ENCODE results near the gene BMP2.

GRCh38 chr20:6806275-6806674 is 38.8 kb downstream of the BMP2 start:
- TF ChIP-seq EP300 (IDR thresholded peaks at IDR 0.05; ENCODE audit: low read depth) (no peak), POLR2AphosphoS5 (IDR thresholded peaks at IDR 0.05) (no peak)
- TF ChIP-seq, protein P1, sequence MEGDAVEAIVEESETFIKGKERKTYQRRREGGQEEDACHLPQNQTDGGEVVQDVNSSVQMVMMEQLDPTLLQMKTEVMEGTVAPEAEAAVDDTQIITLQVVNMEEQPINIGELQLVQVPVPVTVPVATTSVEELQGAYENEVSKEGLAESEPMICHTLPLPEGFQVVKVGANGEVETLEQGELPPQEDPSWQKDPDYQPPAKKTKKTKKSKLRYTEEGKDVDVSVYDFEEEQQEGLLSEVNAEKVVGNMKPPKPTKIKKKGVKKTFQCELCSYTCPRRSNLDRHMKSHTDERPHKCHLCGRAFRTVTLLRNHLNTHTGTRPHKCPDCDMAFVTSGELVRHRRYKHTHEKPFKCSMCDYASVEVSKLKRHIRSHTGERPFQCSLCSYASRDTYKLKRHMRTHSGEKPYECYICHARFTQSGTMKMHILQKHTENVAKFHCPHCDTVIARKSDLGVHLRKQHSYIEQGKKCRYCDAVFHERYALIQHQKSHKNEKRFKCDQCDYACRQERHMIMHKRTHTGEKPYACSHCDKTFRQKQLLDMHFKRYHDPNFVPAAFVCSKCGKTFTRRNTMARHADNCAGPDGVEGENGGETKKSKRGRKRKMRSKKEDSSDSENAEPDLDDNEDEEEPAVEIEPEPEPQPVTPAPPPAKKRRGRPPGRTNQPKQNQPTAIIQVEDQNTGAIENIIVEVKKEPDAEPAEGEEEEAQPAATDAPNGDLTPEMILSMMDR (IDR thresholded peaks at IDR 0.05) = no peak

Data from transverse colon (tissue), 4 donors.